Neural progenitor cell (in vitro differentiated cells): Measurements from ENCODE around the gene KAZN. TPM values are rescaled to one million over a fixed set of nuclear protein-coding genes. Genes with fewer than 3 reads are reported as not detected.

Experiments used
- DNase-seq: peaks from one replicate; pipeline ENCODE4 v3.0.0-alpha.2; 2016; ENCODE audit warnings: low spot score
- H2AFZ ChIP-seq: fragments of 200-600 bp; sonication (generic); replicated peaks from 2 replicates; pipeline ENCODE4 v1.6.1; 2016; ENCODE audit warnings: antibody characterized with exemption
- H3F3A ChIP-seq: fragments of 200-600 bp; sonication (generic); 2 replicates; pipeline ENCODE4 v1.6.1; 2016; ENCODE audit warnings: antibody characterized with exemption, low read depth
- H3K27ac ChIP-seq: fragments of 200-600 bp; sonication (generic); 2 replicates; pipeline ENCODE4 v1.5.1; 2016; ENCODE audit warnings: mild to moderate bottlenecking
- H3K27me3 ChIP-seq: fragments of 200-600 bp; sonication (generic); 2 replicates; pipeline ENCODE4 v1.6.1; 2016; ENCODE audit warnings: mild to moderate bottlenecking, moderate library complexity
- H3K36me3 ChIP-seq: fragments of 200-600 bp; sonication (generic); 2 replicates; pipeline ENCODE4 v1.5.1; 2016
- H3K4me1 ChIP-seq: fragments of 200-600 bp; sonication (generic); 2 replicates; pipeline ENCODE4 v1.6.1; 2016; ENCODE audit warnings: mixed run types
- H3K4me2 ChIP-seq: fragments of 200-600 bp; sonication (generic); 2 replicates; pipeline ENCODE4 v1.6.1; 2016
- H3K4me3 ChIP-seq: fragments of 200-600 bp; sonication (generic); 2 replicates; pipeline ENCODE4 v1.5.1; 2016
- H3K79me2 ChIP-seq: fragments of 200-600 bp; sonication (generic); 2 replicates; pipeline ENCODE4 v1.6.1; 2016; ENCODE audit warnings: low read depth
- H3K9ac ChIP-seq: fragments of 200-600 bp; sonication (generic); 2 replicates; pipeline ENCODE4 v1.6.1; 2016
- H3K9me3 ChIP-seq: fragments of 200-600 bp; sonication (generic); 2 replicates; pipeline ENCODE4 v1.5.1; 2016; ENCODE audit warnings: low read depth
- H4K20me1 ChIP-seq: fragments of 200-600 bp; sonication (generic); 2 replicates; pipeline ENCODE4 v1.6.1; 2016; ENCODE audit warnings: low read depth
- H3K27ac Mint-ChIP-seq: 3 replicates; pipeline ENCODE4 v1.8.0; 2021; ENCODE audit warnings: mixed read lengths
- H3K27me3 Mint-ChIP-seq: 2 replicates; pipeline ENCODE4 v1.8.0; 2022; ENCODE audit warnings: low read depth, mild to moderate bottlenecking, inconsistent platforms, moderate library complexity, mixed read lengths; ENCODE audit not compliant: insufficient read depth
- H3K36me3 Mint-ChIP-seq: 3 replicates; pipeline ENCODE4 v1.8.0; 2021; ENCODE audit warnings: mixed read lengths
- H3K4me1 Mint-ChIP-seq: 3 replicates; pipeline ENCODE4 v1.8.0; 2021; ENCODE audit warnings: mixed read lengths
- H3K4me3 Mint-ChIP-seq: 3 replicates; pipeline ENCODE4 v1.8.0; 2021; ENCODE audit warnings: mild to moderate bottlenecking, moderate library complexity, mixed read lengths
- H3K9me3 Mint-ChIP-seq: 3 replicates; pipeline ENCODE4 v1.8.0; 2020; ENCODE audit warnings: mixed read lengths
- EZH2 ChIP-seq: fragments of 200-600 bp; sonication (generic); IDR thresholded peaks from 2 replicates; pipeline ENCODE4 v1.6.1; 2017; ENCODE audit warnings: antibody characterized with exemption, mild to moderate bottlenecking, moderate library complexity
- EZH2phosphoT487 ChIP-seq: fragments of 200-600 bp; sonication (generic); IDR thresholded peaks from 2 replicates; pipeline ENCODE4 v1.6.1; 2017; ENCODE audit warnings: antibody characterized with exemption
- total RNA-seq: library from RNA; depleted of rRNA; stranded (reverse); fragments of >200 nt; gene quantifications from 2 replicates; pipeline ENCODE4 v1.2.3, GENCODE V29; 2015; ENCODE audit warnings: low replicate concordance
- TF ChIP-seq, protein P1 (sequence below): fragments of 200-600 bp; sonication (generic); IDR thresholded peaks from 2 replicates; pipeline ENCODE4 v1.5.1; 2017; ENCODE audit warnings: antibody characterized with exemption, mild to moderate bottlenecking

Gene KAZN
- total RNA-seq, 1 donor from 2014 or later, result 6.1 TPM

DNA sequence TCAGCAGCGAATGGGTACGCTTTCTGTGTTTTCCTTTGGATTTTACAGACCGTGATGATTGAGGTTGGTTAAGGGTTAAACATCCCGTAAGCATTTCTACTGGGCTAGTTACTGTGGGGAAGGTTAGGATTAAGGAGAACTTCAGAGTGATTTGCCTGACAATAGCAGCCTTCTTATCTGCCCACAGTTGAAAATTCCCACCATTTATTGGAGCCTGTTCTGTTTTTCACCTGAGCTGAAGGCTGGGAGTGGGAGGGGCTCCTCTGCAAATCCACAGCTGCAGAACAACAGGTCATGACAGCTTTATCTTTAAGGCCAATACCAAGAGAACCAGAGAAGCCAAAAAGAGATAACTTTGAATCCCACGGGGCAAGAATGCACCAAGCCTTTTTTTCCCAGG lies 168.6 kb downstream of the KAZN start:
- no peak overlapping the region for H3K27ac Mint-ChIP-seq
- peaks cover 22% of the 10 kb centered on the region for H3K4me1 Mint-ChIP-seq
- Histone ChIP-seq H3K9me3 (no peaks in the 10 kb centered on the region), H3K36me3 (no peaks in the 10 kb centered on the region), H3K79me2 (peaks cover 10% of the 10 kb centered on the region), H3K27me3 (no peaks in the 10 kb centered on the region), H3K4me2 (peak overlapping the region; percentile 49), H3F3A (peaks cover 21% of the 10 kb centered on the region), H3K4me1 (peaks cover 36% of the 10 kb centered on the region), H3K27ac (no peak overlapping the region), H2AFZ (no peak overlapping the region), H4K20me1 (peaks cover 24% of the 10 kb centered on the region), H3K9ac (no peak overlapping the region), H3K4me3 (no peak overlapping the region)
- H3K27me3 Mint-ChIP-seq, result no peaks in the 10 kb centered on the region
- DNase-seq, result peak; percentile 47
- H3K9me3 Mint-ChIP-seq, result peaks cover 4% of the 10 kb centered on the region
- peaks cover 7% of the 10 kb centered on the region for H3K36me3 Mint-ChIP-seq
- TF ChIP-seq EZH2 (no peak), EZH2phosphoT487 (no peak)
- TF ChIP-seq, protein P1, sequence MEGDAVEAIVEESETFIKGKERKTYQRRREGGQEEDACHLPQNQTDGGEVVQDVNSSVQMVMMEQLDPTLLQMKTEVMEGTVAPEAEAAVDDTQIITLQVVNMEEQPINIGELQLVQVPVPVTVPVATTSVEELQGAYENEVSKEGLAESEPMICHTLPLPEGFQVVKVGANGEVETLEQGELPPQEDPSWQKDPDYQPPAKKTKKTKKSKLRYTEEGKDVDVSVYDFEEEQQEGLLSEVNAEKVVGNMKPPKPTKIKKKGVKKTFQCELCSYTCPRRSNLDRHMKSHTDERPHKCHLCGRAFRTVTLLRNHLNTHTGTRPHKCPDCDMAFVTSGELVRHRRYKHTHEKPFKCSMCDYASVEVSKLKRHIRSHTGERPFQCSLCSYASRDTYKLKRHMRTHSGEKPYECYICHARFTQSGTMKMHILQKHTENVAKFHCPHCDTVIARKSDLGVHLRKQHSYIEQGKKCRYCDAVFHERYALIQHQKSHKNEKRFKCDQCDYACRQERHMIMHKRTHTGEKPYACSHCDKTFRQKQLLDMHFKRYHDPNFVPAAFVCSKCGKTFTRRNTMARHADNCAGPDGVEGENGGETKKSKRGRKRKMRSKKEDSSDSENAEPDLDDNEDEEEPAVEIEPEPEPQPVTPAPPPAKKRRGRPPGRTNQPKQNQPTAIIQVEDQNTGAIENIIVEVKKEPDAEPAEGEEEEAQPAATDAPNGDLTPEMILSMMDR, result no peak
- no peak overlapping the region for H3K4me3 Mint-ChIP-seq

DNA sequence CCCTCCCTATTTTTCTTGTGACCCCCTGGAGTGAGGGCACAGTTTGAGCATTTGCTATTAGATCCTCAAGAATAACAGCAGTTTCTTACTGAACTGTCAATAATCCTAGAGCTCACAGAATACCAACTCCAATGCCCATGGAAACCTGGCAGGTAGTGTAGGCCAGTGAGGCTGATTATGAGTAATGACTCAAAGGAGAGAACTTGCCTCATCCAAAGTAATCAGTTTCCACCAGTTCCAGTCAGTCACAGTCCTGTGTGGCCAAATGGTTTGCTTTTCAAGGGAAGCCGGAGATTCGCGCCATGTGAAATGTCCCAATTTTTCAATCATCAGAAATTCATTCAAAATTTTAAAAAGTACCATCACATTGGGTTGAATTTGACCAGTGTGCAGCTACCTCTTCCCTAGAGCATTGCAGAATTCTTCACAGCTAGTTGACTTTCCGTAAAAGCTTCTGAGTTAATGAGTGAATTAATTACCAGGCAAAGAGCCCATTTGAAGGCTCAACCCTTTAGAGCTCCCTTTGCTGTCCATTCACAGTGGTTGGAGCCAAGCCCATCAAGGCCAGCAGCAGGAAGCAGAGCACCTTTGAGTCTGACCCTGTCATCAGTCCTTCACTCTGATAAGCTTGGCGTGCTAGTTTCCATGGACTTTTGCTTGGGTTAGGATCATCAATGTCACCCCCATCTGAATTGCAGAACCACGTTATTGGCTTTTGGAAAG lies 170.3 kb downstream of the KAZN start:
- peaks cover 21% of the 10 kb centered on the region for H4K20me1 ChIP-seq
- H3K27me3 ChIP-seq, result no peaks in the 10 kb centered on the region
- H3K9me3 ChIP-seq, result no peaks in the 10 kb centered on the region
- no peak overlapping the region for H3K27ac Mint-ChIP-seq
- H3K27me3 Mint-ChIP-seq, result no peaks in the 10 kb centered on the region
- no peak for TF ChIP-seq EZH2
- no peak for TF ChIP-seq EZH2phosphoT487
- TF ChIP-seq, protein P1, result no peak
- no peak overlapping the region for H3K4me3 ChIP-seq
- H3K9me3 Mint-ChIP-seq, result peaks cover 4% of the 10 kb centered on the region
- H2AFZ ChIP-seq, result no peak overlapping the region
- DNase-seq, result no peak
- H3K4me2 ChIP-seq, result peak overlapping the region; percentile 12
- no peak overlapping the region for H3K4me3 Mint-ChIP-seq
- no peaks in the 10 kb centered on the region for H3K36me3 ChIP-seq
- no peak overlapping the region for H3K27ac ChIP-seq
- peaks cover 7% of the 10 kb centered on the region for H3K36me3 Mint-ChIP-seq
- peaks cover 26% of the 10 kb centered on the region for H3K4me1 ChIP-seq
- peaks cover 19% of the 10 kb centered on the region for H3K4me1 Mint-ChIP-seq
- H3K9ac ChIP-seq, result no peak overlapping the region
- peaks cover 18% of the 10 kb centered on the region for H3F3A ChIP-seq
- H3K79me2 ChIP-seq, result peaks cover 10% of the 10 kb centered on the region

DNA sequence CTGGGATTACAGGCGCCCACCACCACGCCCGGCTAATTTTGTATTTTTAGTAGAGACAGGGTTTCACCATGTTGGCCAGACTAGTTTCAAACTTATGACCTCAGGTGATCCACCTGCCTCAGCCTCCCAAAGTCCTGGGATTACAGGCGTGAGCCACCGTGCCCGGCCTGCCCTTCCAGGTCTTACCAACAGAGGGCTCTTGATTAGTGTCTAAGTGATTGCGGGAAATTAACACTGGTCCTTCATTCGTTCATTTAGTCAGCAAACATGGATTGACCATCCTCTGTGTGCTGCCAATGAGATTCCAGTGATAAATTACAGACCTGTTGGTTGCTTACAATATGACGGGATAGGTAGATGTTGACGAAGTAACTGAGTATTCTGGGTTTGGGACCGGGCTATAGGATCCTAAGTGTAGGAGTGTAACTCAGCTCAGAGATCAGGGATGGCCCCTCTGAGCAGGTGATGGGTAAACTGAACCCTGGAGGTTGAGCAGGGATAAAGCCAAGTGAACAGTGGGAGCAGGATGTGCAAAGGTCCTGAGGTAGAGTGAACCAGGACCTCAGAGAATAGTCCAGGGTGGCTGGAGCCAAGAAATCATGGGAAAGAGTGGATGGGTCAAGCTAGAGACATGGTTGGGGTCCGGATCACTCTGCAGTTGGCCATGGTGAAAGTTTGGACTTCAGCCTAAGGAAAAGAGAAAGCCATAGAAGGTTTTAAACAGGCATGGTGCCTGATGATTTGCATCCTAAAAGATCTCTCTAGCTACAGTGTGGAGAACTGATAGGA lies 171.2 kb downstream of the KAZN start:
- H3K4me3 Mint-ChIP-seq, result no peak overlapping the region
- H3K36me3 Mint-ChIP-seq, result peaks cover 7% of the 10 kb centered on the region
- H3F3A ChIP-seq, result peaks cover 18% of the 10 kb centered on the region
- no peaks in the 10 kb centered on the region for H3K27me3 Mint-ChIP-seq
- no peaks in the 10 kb centered on the region for H3K9me3 ChIP-seq
- peaks cover 21% of the 10 kb centered on the region for H4K20me1 ChIP-seq
- H3K4me1 ChIP-seq, result peaks cover 26% of the 10 kb centered on the region
- no peak overlapping the region for H3K27ac Mint-ChIP-seq
- no peak overlapping the region for H3K4me3 ChIP-seq
- H3K9ac ChIP-seq, result no peak overlapping the region
- H3K27me3 ChIP-seq, result no peaks in the 10 kb centered on the region
- TF ChIP-seq, protein P1, result peak; percentile 35
- TF ChIP-seq EZH2, result no peak
- DNase-seq, result no peak
- H3K9me3 Mint-ChIP-seq, result peaks cover 4% of the 10 kb centered on the region
- H3K36me3 ChIP-seq, result no peaks in the 10 kb centered on the region
- H3K27ac ChIP-seq, result no peak overlapping the region
- peaks cover 19% of the 10 kb centered on the region for H3K4me1 Mint-ChIP-seq
- H2AFZ ChIP-seq, result no peak overlapping the region
- peaks cover 10% of the 10 kb centered on the region for H3K79me2 ChIP-seq
- no peak overlapping the region for H3K4me2 ChIP-seq
